Dendritic cell treated with granulocyte-macrophage colony-stimulating factor and Interleukin-4, amounts not matched to agents 40 ng/mL and 50 ng/mL, for 4 days (primary cell): ENCODE measurements around the gene SMIM10.
"Not testable (repeated sequence)": the region's sequence is repeated elsewhere in the genome, so short reads cannot be mapped to it uniquely, and the experiment has no call there.

Source experiments
- H3K27ac Mint-ChIP-seq: one replicate; pipeline ENCODE4 v1.8.0; 2022; ENCODE audit warnings: mild to moderate bottlenecking, mixed read lengths
- H3K27me3 Mint-ChIP-seq: one replicate; pipeline ENCODE4 v1.8.0; 2022; ENCODE audit warnings: mild to moderate bottlenecking, mixed read lengths
- H3K36me3 Mint-ChIP-seq: one replicate; pipeline ENCODE4 v1.8.0; 2022; ENCODE audit warnings: low read depth, mixed read lengths
- H3K4me1 Mint-ChIP-seq: one replicate; pipeline ENCODE4 v1.8.0; 2022; ENCODE audit warnings: low read depth, mixed read lengths
- H3K4me3 Mint-ChIP-seq: one replicate; pipeline ENCODE4 v1.8.0; 2022; ENCODE audit warnings: mild to moderate bottlenecking, moderate library complexity, mixed read lengths
- H3K9me3 Mint-ChIP-seq: one replicate; pipeline ENCODE4 v1.8.0; 2022; ENCODE audit warnings: mixed read lengths
- intact Hi-C: fragments of 100-400 bp; cut with micrococcal nuclease; formaldehyde crosslinking; loops from one replicate; pipeline ENCODE4 v1.15.0; 2022

SMIM10 gene

DNA sequence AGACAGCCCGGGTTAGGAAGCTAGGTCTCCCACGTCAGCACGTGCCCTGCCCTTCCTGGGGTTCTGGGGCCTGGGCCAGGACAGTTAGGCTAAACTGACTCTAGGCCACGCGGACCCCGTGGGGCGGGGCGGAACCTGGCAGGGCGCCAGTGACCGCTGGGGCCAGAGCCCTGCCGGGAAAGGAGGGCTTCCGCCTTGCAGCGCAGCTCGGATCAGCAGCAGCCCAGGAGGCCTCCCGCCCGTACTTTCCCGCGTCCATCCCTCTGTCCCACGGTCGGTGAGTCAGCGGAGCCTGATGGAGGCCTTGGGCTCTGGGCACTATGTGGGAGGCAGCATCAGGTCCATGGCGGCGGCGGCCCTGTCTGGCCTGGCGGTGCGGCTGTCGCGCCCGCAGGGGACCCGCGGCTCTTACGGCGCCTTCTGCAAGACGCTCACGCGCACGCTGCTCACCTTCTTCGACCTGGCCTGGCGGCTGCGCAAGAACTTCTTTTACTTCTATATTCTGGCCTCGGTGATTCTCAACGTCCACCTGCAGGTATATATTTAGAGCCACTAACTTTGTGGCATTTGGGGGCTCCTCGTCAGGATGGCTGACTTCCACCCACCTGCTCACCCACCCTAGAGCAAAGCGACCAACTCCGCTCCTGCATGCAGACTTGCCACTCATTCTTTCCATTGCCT, at the start of gene SMIM10:
SMIM10 (plus strand) TSS at position 191 of the 681 bp plus-strand sequence; CDS start at position 296, 105 bp downstream.
- intact Hi-C loops = no loop called here
- H3K27me3 Mint-ChIP-seq = peaks cover 12% of the 10 kb centered on the region
- H3K4me1 Mint-ChIP-seq = peaks cover 14% of the 10 kb centered on the region
- H3K36me3 Mint-ChIP-seq = no peaks in the 10 kb centered on the region
- no peak within 1 kb of the TSS for H3K27ac Mint-ChIP-seq
- H3K4me3 Mint-ChIP-seq = peak within 1 kb of the TSS; percentile 69
- no peaks in the 10 kb centered on the region for H3K9me3 Mint-ChIP-seq

- H3K9me3 Mint-ChIP-seq, H3K36me3 Mint-ChIP-seq, H3K4me3 Mint-ChIP-seq, H3K27me3 Mint-ChIP-seq, H3K27ac Mint-ChIP-seq, intact Hi-C loops, H3K4me1 Mint-ChIP-seq: not testable (repeated sequence)
Measured at GRCh38 chrX:134946364-134946763, 44.4 kb upstream of the SMIM10 start.

DNA sequence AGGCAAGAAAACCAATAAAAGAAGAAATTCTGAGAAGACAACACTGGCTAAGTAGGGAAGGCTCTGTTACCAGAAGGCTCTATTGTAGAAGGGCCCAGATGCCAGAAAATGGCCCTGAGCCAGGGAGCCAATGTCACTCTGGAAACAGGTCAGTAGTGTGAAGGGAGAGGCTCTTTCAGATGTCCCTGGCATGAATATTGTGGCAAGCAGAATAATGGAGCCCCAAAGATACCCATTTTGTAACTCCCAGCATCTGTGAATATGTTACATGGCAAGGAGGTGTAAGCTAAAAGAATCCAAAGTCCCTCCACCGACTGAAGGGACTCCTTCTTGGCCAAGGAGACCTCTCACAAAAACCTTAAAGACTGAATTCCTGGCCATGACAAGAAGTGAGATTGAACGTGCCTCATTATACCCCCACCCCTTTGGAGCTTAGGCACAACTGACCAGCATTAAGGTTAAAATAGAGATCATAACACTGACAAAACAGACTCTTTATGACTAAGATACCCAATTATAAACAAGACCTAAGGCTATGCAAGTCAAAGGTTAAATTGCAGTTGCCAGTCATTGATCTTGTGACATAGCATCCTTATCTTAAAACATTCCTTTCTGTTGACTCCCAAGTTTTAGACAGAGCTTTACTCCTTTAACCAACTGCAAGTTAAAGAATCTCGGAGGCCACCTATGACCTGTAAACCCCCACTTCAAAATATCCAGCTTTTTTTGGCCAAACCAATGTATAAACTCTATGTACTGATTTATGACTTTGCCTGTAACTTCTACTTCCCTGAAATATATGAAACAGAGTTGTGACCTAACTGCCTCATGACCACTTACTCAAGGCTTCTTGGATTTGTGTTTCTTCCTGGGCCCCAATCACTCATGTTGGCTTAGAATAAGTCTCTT, 42.2 kb upstream of the SMIM10 start:
- H3K27me3 Mint-ChIP-seq = peaks cover 2% of the 10 kb centered on the region
- no peaks in the 10 kb centered on the region for H3K4me1 Mint-ChIP-seq
- H3K27ac Mint-ChIP-seq = no peak overlapping the region
- H3K36me3 Mint-ChIP-seq = no peaks in the 10 kb centered on the region
- intact Hi-C loops = no loop called here
- no peaks in the 10 kb centered on the region for H3K9me3 Mint-ChIP-seq
- no peak overlapping the region for H3K4me3 Mint-ChIP-seq

GRCh38 chrX:134949271-134949670, 41.5 kb upstream of the SMIM10 start:
- Mint-ChIP-seq H3K36me3 (no peaks in the 10 kb centered on the region), H3K4me3 (no peak overlapping the region), H3K9me3 (no peaks in the 10 kb centered on the region), H3K27ac (no peak overlapping the region), H3K27me3 (peaks cover 3% of the 10 kb centered on the region), H3K4me1 (no peaks in the 10 kb centered on the region)
- intact Hi-C loops = no loop called here

DNA sequence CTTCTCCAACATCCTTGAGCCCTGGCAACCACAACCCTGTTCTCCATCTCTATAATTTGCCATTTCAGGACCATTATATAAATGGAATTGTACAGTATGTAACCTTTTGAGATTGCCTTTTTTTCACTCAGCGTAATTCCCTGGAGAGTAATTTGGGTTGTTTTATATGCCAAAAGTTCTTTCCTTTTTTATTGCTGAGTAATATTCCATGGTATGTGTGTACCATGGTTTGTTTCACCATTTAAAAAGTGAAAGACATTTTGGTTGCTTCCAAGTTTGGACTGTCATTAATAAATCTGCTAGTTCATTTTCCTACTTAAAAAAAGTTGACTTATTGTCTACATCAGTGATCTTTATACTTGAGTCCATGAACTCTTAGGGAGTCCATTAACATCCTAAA, 33.0 kb upstream of the SMIM10 start:
- H3K27ac Mint-ChIP-seq = no peak overlapping the region
- intact Hi-C loops = no loop called here
- no peaks in the 10 kb centered on the region for H3K9me3 Mint-ChIP-seq
- H3K36me3 Mint-ChIP-seq = no peaks in the 10 kb centered on the region
- H3K4me3 Mint-ChIP-seq = no peak overlapping the region
- peaks cover 30% of the 10 kb centered on the region for H3K27me3 Mint-ChIP-seq
- peaks cover 2% of the 10 kb centered on the region for H3K4me1 Mint-ChIP-seq

DNA sequence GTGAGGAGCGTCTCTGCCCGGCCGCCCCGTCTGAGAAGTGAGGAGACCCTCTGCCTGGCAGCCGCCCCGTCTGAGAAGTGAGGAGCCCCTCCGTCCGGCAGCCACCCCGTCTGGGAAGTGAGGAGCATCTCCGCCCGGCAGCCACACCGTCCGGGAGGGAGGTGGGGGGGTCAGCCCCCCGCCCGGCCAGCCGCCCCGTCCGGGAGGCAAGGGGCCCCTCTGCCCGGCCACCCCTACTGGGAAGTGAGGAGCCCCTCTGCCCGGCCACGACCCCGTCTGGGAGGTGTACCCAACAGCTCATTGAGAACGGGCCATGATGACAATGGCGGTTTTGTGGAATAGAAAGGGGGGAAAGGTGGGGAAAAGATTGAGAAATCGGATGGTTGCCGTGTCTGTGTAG, 30.4 kb upstream of the SMIM10 start:
- H3K4me3 Mint-ChIP-seq, intact Hi-C loops, H3K9me3 Mint-ChIP-seq, H3K27ac Mint-ChIP-seq, H3K36me3 Mint-ChIP-seq: not testable (repeated sequence)
- H3K4me1 Mint-ChIP-seq = peaks cover 11% of the 10 kb centered on the region
- H3K27me3 Mint-ChIP-seq = peaks cover 39% of the 10 kb centered on the region

DNA sequence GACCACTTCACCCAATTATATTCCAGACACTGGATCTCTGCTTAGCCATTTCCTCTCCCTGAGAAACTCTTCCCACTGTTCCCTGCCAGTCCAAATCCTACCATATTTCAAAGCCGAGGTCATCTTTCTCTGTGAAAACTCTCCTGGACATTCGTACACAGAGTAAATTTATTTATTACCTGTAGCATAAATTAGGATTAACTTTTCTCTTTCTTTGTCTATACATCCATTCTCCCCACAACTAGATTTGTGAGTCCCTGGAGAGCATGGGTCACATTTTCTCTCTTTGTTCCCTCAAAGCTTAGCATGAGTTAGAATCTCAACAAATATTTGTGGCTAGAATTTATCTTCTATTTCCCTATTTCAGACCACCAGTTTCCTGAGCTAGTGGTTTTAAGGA, 27.8 kb upstream of the SMIM10 start:
- no peak overlapping the region for H3K27ac Mint-ChIP-seq
- peaks cover 11% of the 10 kb centered on the region for H3K4me1 Mint-ChIP-seq
- H3K36me3 Mint-ChIP-seq = no peaks in the 10 kb centered on the region
- H3K4me3 Mint-ChIP-seq = no peak overlapping the region
- peaks cover 41% of the 10 kb centered on the region for H3K27me3 Mint-ChIP-seq
- intact Hi-C loops = no loop called here
- no peaks in the 10 kb centered on the region for H3K9me3 Mint-ChIP-seq

DNA sequence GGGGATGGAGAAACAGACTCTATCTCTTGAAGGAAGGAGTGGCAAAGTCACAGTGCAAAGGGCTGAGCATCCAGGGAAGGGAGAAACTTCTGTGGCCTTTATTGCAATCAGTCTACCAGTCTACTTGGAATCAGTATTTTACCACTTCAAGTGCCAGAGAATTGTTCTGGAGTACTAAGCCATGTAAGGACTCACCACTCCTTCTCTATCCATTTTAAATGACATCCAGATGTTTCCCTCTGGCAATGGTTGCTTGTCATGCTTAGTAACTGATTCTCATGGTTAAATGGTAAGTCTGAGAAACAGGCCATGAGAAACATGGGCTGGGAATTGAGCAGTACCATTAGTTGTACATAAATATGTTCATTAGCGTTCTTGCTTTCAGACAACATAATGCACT, 21.1 kb upstream of the SMIM10 start:
- Mint-ChIP-seq H3K27me3 (peaks cover 9% of the 10 kb centered on the region), H3K9me3 (no peaks in the 10 kb centered on the region), H3K4me3 (no peak overlapping the region), H3K27ac (no peak overlapping the region), H3K36me3 (no peaks in the 10 kb centered on the region), H3K4me1 (peaks cover 3% of the 10 kb centered on the region)
- intact Hi-C loops = loop anchor here (5.0 kb wide), 1 partner anchor 118 kb away; no protein-coding TSS in a partner anchor

GRCh38 chrX:134971926-134972325, 18.9 kb upstream of the SMIM10 start:
- peaks cover 3% of the 10 kb centered on the region for H3K27me3 Mint-ChIP-seq
- H3K9me3 Mint-ChIP-seq = no peaks in the 10 kb centered on the region
- intact Hi-C loops = no loop called here
- H3K4me1 Mint-ChIP-seq = no peaks in the 10 kb centered on the region
- no peak overlapping the region for H3K4me3 Mint-ChIP-seq
- H3K27ac Mint-ChIP-seq = no peak overlapping the region
- H3K36me3 Mint-ChIP-seq = no peaks in the 10 kb centered on the region

GRCh38 chrX:134975516-134975915, 15.3 kb upstream of the SMIM10 start:
- Mint-ChIP-seq H3K27me3 (peaks cover 3% of the 10 kb centered on the region), H3K9me3 (no peaks in the 10 kb centered on the region), H3K27ac (no peak overlapping the region), H3K4me3 (no peak overlapping the region), H3K4me1 (no peaks in the 10 kb centered on the region), H3K36me3 (no peaks in the 10 kb centered on the region)
- intact Hi-C loops = no loop called here

DNA sequence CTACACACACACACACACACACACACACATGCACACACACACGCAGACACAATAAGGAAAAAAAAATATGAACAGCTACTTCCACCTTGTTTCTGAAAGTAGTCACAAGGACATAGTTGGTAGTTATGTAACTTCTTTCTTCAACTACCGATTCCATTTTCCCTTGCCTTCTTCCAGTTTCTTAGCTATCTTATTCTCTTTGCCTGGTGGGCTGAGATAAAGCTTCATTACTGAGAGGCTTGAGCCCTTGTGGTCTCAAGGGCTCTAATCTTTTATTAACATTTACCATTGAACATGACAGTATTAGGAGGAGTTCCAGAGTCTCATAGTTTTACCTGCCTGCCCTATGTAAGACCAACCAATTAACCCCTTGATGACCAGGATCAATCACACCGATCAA, 8.9 kb upstream of the SMIM10 start:
- no peak overlapping the region for H3K4me3 Mint-ChIP-seq
- no peaks in the 10 kb centered on the region for H3K36me3 Mint-ChIP-seq
- H3K4me1 Mint-ChIP-seq = no peaks in the 10 kb centered on the region
- H3K27ac Mint-ChIP-seq = no peak overlapping the region
- no peaks in the 10 kb centered on the region for H3K27me3 Mint-ChIP-seq
- intact Hi-C loops = no loop called here
- no peaks in the 10 kb centered on the region for H3K9me3 Mint-ChIP-seq

- Mint-ChIP-seq H3K9me3 (no peaks in the 10 kb centered on the region), H3K27me3 (no peaks in the 10 kb centered on the region), H3K36me3 (no peaks in the 10 kb centered on the region), H3K4me3 (no peak overlapping the region), H3K4me1 (no peaks in the 10 kb centered on the region), H3K27ac (no peak overlapping the region)
- intact Hi-C loops = no loop called here
Measured at GRCh38 chrX:134982748-134983147, 8.0 kb upstream of the SMIM10 start.

DNA sequence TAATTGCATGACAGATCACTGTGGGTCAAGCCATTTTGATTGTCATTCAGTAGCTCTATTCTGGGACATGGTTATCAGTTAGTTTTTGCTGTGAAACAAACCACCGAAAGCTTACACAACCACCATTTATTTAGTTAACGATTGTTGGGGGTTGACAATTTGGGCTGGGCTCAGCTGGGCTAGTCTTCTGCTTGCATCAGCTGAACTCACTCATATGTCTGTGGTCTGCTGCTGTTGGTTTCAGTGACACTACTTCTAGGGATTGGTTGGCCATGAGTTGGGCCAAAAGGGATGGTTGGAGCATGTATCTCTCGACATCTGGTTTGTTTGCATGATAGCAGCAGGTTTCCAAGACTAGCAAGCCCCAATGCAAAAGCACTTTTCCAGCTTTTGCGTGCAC, 5.3 kb upstream of the SMIM10 start:
- H3K36me3 Mint-ChIP-seq = no peaks in the 10 kb centered on the region
- no peaks in the 10 kb centered on the region for H3K4me1 Mint-ChIP-seq
- no peak overlapping the region for H3K27ac Mint-ChIP-seq
- H3K4me3 Mint-ChIP-seq = no peak overlapping the region
- no peaks in the 10 kb centered on the region for H3K9me3 Mint-ChIP-seq
- intact Hi-C loops = no loop called here
- H3K27me3 Mint-ChIP-seq = no peaks in the 10 kb centered on the region

DNA sequence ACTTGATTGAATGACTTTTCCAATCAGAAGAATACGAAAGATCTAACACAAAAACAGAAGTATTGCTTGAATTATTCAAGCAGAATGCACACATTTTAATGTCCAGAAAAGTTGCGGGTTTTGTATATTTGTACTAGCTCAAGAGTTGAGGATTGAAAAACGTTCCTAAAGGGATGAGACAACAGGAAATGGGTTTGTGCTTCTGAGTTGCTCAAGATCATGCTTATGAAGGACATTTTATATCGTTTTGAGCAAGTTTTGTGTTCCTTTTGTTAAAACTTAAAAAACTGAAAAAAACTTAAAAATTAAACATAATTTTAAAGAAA, 353 bp upstream of the SMIM10 start:
- H3K4me3 Mint-ChIP-seq = no peak overlapping the region
- intact Hi-C loops = no loop called here
- H3K36me3 Mint-ChIP-seq = no peaks in the 10 kb centered on the region
- peaks cover 14% of the 10 kb centered on the region for H3K4me1 Mint-ChIP-seq
- H3K27ac Mint-ChIP-seq = no peak overlapping the region
- H3K27me3 Mint-ChIP-seq = peaks cover 12% of the 10 kb centered on the region
- H3K9me3 Mint-ChIP-seq = no peaks in the 10 kb centered on the region
